Neutrophil (primary cell): Measurements from ENCODE around the gene LRRK1.

Source experiments
- H3K27ac ChIP-seq: fragments of 200-600 bp; sonication (generic); 2 replicates; pipeline ENCODE4 v1.5.1; 2016; ENCODE audit warnings: mild to moderate bottlenecking, moderate library complexity
- H3K27me3 ChIP-seq: fragments of 200-600 bp; sonication (generic); 2 replicates; pipeline ENCODE4 v1.6.0; 2016; ENCODE audit warnings: mild to moderate bottlenecking
- H3K36me3 ChIP-seq: fragments of 200-600 bp; sonication (generic); 2 replicates; pipeline ENCODE4 v1.5.1; 2017
- H3K4me1 ChIP-seq, 2 experiments: fragments of 200-600 bp in 1 of 2; sonication (generic) in 1 of 2; 1 replicate in 1 of 2; 2 replicates in 1 of 2; pipeline versions ENCODE4 v1.5.1 to v1.6.1; 2013 to 2016; ENCODE audit warnings: low read depth in 1 of 2, low read length in 1 of 2, mild to moderate bottlenecking in 1 of 2, moderate library complexity in 1 of 2; ENCODE audit not compliant: control insufficient read depth in 1 of 2, insufficient read depth in 1 of 2
- H3K4me3 ChIP-seq, 2 experiments: fragments of 200-600 bp in 1 of 2; sonication (generic) in 1 of 2; 1 replicate in 1 of 2; 2 replicates in 1 of 2; pipeline ENCODE4 v1.5.1; 2013 to 2016; ENCODE audit warnings: low read depth in 1 of 2, low read length in 1 of 2, mild to moderate bottlenecking in 1 of 2, moderate library complexity in 1 of 2
- H3K9me3 ChIP-seq: fragments of 200-600 bp; sonication (generic); 2 replicates; pipeline ENCODE4 v1.5.1; 2016
- TF ChIP-seq, protein P1 (sequence below): fragments of 200-600 bp; sonication (generic); IDR thresholded peaks from 2 replicates; pipeline ENCODE4 v1.5.1; 2016; ENCODE audit warnings: antibody characterized with exemption

Gene LRRK1

DNA sequence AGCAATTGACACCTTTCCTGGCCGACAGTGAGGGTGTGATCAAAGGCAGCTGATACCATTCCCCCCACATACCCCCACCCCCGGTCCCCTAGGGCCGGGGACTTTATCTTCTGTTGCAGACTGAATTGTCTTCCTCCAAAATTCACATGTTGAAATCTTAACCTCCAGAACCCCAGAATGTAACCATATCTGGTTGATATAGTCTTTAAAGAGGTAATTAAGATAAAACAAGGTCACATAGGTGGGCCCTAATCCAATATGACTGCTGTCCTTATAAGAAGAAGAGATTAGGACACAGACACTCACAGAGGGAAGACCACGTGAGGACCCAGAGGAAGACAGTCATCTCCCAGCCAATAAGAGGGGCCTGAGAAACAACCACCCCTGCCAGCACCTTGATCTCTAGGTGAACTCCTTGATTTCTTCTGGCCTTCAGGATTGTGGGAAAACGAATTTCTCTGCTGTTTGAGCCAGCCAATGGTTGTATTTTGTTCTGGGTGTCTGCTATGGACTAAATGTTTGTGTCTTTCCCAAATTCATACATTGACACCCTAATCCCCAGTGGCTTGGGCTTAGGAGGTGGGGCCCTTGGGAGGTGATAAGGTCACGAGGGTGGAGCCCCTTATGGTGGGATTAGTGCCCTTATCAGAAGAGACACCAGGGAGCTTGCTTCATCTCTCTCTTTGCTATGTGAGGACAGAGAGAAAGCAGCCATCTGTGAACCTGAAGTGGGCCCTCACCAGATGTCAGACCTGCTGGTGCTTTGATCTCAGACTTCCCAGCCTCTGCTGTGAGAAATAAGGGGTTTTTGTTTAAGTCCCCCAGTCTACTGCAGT, 188.7 kb downstream of the LRRK1 start:
- no peak overlapping the region for H3K4me3 ChIP-seq
- no peaks in the 10 kb centered on the region for H3K4me1 ChIP-seq
- TF ChIP-seq, protein P1, sequence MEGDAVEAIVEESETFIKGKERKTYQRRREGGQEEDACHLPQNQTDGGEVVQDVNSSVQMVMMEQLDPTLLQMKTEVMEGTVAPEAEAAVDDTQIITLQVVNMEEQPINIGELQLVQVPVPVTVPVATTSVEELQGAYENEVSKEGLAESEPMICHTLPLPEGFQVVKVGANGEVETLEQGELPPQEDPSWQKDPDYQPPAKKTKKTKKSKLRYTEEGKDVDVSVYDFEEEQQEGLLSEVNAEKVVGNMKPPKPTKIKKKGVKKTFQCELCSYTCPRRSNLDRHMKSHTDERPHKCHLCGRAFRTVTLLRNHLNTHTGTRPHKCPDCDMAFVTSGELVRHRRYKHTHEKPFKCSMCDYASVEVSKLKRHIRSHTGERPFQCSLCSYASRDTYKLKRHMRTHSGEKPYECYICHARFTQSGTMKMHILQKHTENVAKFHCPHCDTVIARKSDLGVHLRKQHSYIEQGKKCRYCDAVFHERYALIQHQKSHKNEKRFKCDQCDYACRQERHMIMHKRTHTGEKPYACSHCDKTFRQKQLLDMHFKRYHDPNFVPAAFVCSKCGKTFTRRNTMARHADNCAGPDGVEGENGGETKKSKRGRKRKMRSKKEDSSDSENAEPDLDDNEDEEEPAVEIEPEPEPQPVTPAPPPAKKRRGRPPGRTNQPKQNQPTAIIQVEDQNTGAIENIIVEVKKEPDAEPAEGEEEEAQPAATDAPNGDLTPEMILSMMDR: no peak
- H3K27ac ChIP-seq: no peak overlapping the region
- no peaks in the 10 kb centered on the region for H3K9me3 ChIP-seq
- no peaks in the 10 kb centered on the region for H3K36me3 ChIP-seq
- no peaks in the 10 kb centered on the region for H3K27me3 ChIP-seq

DNA sequence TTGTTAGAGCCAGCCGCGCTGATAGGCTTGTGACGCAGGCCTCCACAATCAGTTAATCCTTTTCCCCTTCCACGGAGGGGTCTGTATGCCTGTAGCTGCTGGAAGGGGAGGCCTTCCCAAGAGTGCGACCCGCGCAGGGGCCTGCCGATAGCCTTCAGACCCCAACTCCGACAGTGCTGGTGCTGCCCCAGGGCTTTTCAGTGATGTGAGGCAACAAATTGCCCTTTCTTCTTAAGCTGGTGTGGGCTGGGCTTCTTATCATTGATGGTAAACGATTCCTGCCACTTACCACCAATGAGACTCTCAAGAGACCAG, 189.3 kb downstream of the LRRK1 start:
- no peak overlapping the region for H3K27ac ChIP-seq
- H3K4me1 ChIP-seq: no peaks in the 10 kb centered on the region
- H3K36me3 ChIP-seq: no peaks in the 10 kb centered on the region
- TF ChIP-seq, protein P1: no peak
- no peaks in the 10 kb centered on the region for H3K9me3 ChIP-seq
- H3K4me3 ChIP-seq: no peak overlapping the region
- no peaks in the 10 kb centered on the region for H3K27me3 ChIP-seq

DNA sequence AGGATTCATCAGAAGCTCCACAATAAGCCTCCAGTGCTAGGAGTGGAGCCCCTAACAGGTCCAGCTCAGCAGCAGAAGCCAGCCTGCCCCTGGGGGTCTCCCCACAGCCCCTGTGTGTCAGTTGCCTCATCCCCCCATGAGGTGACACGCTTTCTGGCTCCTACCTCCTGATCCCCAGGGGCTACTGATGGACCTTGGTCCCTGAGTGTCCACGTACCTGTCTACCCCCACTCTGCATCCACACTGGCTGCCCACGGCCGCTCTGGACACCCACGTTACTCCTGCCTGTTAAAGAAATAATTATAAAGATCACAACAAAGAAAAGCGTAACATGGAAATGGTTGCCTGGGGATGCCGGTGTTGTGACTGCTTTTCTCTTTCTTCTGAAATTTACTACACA, 189.6 kb downstream of the LRRK1 start:
- no peaks in the 10 kb centered on the region for H3K4me1 ChIP-seq
- TF ChIP-seq, protein P1: no peak
- no peak overlapping the region for H3K27ac ChIP-seq
- no peaks in the 10 kb centered on the region for H3K36me3 ChIP-seq
- H3K4me3 ChIP-seq: no peak overlapping the region
- no peaks in the 10 kb centered on the region for H3K27me3 ChIP-seq
- no peaks in the 10 kb centered on the region for H3K9me3 ChIP-seq

DNA sequence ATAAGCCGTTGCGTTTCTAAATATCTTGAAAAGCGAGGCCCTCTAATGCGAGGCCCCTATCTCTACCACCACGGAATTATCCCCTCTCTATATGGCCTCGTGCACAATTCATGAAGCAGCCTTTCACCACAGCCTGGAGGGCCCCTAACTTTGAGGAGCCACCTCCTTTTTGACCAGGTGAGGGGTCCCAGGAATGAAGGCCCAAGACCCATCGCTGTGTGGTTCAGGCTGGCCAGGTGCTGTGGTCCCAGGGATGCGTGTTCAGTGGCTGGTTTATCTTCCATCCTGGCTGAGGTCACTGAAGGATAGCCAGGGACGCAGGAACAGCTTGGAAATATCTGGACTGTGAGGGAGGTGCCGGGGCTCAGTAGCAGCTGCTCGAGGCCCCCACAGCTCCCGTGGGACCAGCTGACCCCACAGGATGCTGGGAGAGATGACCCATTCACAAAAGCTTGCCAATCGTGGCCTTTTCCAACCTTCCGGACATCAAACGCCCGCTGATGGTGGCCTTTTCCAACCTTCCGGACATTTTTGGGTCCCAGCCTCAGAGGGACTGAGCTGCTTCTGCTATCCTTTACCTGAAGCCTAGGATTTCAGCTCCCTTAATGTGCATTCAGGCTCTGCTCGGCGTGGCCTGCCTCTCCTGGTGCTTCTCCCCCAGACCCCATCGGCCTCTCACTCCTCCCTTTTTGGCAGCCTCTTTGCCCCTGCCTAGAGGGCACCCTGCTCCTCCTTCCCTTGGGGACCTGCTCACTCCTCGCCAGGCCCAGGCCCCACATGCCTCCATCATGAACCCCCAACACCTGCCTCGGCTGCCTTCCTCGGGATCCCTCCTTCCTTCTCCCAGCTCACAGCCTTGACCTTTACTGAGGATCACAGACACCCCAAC, 191.8 kb downstream of the LRRK1 start:
- Histone ChIP-seq H3K36me3 (no peaks in the 10 kb centered on the region), H3K27me3 (peaks cover 8% of the 10 kb centered on the region), H3K4me1 (peaks cover 2 to 5% of the 10 kb centered on the region in 2 experiments), H3K27ac (no peak overlapping the region), H3K4me3 (no peak overlapping the region), H3K9me3 (no peaks in the 10 kb centered on the region)
- TF ChIP-seq, protein P1: no peak

DNA sequence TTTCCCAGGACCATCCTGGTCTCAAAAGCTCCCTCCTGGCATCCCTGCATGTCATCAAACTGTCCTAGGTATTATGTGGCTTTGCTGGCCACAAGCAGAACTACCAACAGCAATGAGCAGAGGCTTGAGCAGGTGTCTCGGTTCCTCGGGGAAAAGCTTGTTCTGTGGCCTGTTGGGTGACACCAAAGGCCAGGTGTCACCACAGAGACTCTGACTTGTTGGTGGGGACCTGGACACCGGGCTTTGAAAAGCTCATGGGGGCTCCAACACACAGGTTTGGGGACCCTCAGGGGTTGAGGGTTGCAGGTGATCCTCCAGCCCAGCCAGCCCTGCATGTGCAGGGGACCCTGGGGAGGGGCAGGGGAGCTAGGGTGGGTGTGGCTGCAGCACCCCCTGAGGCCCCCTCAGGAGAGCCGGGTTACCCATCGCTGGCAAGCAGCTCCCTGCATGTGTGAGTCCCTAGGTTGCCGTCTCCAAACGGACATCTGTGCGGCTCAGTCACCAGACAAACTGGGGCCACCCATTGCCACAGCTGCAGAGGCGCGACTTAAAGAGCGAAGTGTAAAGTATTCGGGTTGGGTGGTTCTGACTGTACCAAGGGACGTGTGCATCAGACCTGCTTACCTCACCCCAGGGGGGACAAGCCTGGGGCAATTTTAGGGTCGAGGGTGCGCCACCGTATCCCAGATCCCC, 192.6 kb downstream of the LRRK1 start:
- Histone ChIP-seq H3K9me3 (no peaks in the 10 kb centered on the region), H3K27ac (no peak overlapping the region), H3K4me1 (peaks cover 6 to 9% of the 10 kb centered on the region in 2 experiments), H3K36me3 (no peaks in the 10 kb centered on the region), H3K27me3 (peaks cover 10% of the 10 kb centered on the region), H3K4me3 (no peak overlapping the region)
- TF ChIP-seq, protein P1: no peak
